HG02943 (cell line): ENCODE results near the gene NSMF.
"Not testable (repeated sequence)": the region's sequence is repeated elsewhere in the genome, so short reads cannot be mapped to it uniquely, and the experiment has no call there.

Experiments
- ATAC-seq: cut with Tn5 transposase; IDR thresholded peaks from one replicate; pipeline ENCODE4 v1.9.1; 2021; ENCODE audit warnings: mild to moderate bottlenecking, low read depth, moderate library complexity; ENCODE audit not compliant: unreplicated experiment

NSMF gene

DNA sequence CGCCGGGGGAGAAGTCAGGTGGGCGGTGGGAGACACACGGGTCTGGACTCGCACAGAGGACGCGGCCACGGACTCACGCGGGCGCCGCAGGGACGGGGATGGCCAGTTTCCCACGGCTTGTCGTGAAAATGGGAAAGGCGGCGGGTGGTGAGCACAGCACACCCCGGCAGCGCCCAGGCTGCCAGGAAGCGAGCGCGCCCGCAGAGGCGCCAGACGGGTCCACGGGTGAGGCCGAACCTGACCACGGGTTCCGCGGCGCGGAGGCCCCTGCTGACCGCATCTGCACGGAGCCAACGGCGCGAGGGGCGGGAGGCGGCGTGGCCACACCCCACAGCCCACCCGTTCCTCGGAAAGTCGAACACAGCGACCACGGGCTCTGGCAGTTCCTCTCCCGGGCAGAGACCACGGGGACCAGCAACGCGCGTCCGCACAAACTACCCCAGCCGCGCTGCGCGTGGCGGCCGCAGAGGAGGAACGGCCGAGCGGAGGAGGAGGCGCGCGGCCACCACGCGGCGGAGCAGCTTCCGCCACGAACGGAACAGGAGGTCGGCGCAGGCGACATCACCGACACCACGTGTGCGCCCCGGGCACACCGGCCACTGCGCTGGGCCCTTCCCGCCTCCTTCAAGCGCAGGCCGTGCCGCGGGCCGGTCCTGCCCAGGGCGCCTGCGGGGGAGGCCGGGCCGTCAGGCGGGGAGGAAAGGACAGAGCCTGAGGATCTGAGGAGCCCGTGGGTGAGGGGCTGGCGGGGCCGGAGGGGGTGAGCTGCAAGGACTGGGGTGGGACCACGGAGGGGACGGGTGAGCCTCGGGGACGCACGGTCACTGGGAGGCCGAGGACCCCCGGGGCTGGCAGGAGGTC is 41.7 kb downstream of the NSMF start:
- no peak for ATAC-seq

DNA sequence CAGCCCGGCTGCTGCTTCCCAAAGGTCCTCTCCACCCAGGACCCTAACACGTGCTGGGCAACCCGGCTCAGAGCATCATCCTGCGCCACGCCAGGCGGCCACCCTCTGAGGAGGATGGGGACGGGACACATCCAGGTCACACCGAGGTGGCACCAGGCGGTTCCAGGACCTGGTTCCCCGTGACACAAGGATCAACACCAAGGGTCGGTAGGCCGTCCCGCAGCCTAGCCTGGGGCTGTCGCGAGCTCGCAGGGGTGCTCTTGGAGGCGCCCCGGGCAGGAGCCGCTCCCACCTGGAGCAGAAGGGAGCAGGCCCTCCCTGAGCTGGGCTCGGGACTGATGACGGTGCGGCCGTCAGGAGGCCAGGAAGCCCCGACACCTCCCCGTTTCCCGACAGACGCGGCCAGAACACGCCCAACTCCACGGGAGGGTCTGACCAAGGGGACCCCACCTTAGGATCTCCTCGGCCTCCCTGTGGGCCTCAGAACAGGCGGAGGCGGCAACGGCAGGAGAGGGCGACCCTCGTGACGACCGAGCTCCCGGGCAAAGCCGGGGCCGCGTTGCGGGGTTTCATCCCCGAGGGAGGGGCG is 42.5 kb downstream of the NSMF start:
- no peak for ATAC-seq

GRCh38 chr9:137416006-137416562 is 43.0 kb downstream of the NSMF start:
- ATAC-seq, result no peak

- no peak for ATAC-seq
These were observed 43.7 kb downstream of the NSMF start for GRCh38 chr9:137415451-137415850.

DNA sequence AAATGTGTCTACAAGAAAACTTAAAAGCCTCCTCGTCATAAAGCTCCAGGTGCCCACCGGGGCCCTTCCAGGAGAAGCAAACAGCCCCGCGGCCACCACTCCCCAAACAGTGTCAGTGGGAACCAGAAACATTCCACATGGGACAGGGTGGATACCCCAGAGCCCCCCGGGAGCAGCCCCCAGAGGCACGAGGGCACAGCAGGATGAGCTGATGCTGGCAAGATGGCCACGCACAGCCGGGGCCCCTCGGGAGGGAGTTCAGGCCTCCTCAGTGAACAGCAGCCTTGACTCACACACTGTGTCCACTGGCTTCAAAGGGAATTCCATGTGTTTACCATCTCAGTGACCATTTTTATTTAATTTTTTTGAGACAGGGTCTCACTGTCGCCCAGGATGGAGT is 46.7 kb downstream of the NSMF start:
- ATAC-seq, result no peak

- no peak for ATAC-seq
These were observed 47.3 kb downstream of the NSMF start for GRCh38 chr9:137411645-137412380.

DNA sequence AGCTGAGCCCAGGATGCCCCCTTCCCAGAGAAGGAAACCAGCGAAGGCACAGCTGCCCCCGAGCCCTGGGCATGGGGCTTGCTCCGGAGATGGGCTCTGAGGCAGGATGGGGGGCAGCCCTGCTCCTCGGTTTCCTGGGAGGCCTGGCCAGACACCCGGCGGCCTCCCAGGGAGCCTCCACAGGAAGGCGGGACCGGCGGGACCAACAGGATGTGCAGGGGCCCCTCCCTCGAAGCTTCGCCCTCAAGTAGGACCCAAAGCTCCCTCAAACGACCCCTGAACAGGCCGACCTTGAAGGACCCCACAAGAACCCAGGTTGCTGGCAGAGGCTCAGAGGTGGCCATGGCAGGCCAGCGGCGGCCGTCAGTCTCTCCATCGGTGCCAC is 47.9 kb downstream of the NSMF start:
- ATAC-seq, result no peak

- no peak for ATAC-seq
These were observed 48.3 kb downstream of the NSMF start for GRCh38 chr9:137410891-137411249.

DNA sequence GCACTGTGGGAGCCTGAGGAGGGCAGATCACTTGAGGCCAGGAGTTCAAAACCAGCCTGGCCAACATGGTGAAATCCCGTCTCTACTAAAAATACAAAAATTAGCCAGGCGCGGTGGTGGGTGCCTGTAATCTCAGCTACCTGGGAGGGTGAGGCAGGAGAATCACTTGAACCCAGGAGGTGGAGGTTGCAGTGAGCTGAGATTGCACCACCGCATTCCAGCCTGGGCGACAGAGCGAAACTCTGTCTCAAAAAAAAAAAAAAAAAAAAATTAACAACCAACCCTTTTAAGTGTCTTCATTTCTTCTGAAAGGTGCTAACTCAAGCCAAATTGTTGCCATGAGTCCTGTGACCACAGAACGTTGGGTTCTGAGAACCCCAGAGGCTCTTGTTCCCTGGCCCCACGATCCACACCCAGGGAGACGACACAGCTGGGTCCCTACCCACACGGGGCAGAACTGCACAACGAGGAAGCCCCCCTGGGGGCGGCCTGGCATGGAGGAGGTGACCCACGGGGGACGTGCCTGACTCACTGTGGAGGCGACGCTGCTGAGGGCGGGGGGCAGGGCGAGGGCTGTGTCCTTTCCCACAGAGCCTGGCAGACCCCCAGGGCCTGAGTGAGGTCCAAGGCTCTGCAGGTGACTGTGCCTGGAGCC is 48.8 kb downstream of the NSMF start:
- not testable (repeated sequence) for ATAC-seq

DNA sequence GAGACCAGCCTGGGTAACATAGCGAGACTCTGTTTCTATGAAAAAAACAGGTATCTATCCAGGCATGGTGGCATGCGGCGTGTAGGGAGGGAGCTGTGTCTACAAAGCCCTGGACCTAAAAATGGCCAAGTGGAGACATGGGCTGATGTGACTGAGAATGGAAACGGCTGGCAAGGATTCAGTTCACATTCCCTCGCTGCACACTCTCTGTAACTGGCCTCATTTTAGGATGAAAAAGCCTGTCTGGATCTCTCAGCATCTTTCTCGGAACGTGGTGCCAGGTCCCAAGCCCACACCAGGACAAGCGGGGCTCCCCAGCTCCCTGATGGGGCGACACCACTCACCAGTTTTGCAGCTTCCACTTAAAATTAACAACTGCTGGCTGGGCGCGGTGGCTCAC is 49.6 kb downstream of the NSMF start:
- no peak for ATAC-seq

GRCh38 chr9:137408651-137409405 is 50.3 kb downstream of the NSMF start:
- no peak for ATAC-seq

DNA sequence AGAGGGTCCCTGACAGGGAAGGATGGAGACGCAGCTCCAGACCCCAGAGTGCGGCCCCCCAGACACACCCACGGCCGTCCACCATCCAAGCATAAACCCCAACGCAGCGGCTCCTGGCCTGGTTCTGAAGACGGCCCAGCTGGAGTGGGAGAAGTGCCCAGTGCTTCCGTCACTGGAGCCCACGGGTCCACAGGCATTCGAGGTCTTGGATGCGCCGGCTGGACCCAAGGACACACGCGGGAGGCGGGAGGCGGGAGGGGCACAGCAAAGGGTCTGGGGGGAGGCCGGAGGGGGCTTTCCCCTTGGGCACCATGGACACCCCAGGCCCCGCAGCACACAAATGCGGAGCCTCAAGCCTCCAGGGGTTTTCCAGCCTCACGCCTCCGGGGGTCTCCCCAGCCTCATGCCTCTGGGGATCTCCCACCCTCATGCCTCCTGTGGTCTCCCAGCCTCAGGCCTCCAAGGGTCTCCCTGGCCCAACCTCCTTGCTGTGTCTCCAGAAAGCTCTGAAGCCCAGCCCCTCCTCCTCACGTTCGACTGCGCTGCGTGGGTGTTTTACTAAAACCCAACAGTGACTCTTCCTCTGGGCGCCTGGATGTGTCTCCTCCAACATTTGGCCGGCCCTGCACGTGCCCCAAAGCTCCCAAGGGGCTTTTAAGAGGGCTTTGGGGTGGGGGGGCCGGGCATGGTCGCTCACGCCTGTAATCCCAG is 51.4 kb downstream of the NSMF start:
- no peak for ATAC-seq

DNA sequence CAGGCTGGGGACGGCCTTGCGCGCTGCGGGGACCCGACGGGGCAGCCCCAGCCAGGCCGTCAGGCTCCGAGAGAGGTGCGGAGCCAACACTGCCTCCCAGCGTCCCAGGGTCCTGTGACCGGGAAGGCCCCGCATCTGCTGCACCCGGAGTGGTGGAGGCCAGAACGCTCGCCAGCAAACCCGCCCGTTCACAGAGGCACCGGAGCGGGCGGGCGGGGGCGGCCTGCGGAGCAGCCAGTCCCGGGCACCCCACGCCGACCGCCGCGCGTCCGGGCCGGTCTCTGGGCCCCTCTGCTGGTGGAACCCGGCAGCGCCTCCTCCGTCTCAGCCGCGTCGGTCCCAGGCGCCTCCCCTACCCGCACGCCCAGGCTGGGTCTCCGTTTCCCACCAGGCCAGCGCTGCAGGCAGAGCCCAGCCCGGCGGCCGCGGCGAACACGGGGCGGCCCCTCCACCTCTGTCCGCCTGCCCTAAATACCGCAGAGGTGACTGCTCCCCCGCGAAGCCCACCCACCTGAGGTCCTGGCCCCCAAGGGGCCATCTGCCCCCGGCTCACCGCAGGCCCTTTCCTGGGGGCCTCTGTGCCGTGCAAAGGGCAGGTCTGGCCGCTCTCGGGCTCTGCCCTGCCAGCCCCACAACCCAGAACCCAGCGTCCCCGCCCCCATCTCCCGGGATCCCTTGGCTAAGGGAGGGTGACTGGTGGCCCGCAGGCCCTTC is 52.1 kb downstream of the NSMF start:
- no peak for ATAC-seq

DNA sequence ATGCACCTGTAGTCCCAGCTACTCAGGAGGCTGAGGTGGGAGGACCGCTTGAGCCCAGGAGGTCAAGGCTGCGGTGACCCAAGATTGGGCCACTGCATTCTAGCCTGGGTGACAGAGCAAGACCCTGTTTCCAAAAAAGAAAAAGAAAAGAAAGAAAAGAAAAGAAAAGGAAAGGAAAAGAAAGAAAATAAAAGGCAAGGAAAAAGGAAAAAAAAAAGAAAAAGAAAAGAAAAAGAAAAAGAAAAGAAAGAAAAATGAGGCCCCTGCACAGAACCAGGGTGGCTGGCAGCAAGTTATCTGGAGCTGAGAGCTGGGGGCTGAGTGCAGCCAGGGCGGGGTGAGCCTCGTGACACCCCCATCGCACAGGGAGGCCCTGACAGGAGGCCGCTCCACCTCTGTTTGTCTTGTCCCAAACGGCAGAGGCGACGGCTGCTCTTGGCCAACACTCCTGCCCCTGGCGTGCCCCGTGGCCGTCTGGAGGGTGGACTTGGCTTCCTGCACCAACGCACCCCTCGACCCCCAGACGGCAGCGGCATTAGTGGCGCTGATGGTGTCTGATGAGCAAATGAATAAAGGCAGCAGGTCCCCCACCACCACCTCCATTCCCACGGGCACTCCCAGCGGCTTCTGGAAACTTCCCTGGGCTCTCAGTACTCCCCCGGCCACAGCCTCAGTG is 52.9 kb downstream of the NSMF start:
- no peak for ATAC-seq

- ATAC-seq, result no peak
These were observed 53.5 kb downstream of the NSMF start for GRCh38 chr9:137405677-137406081.

DNA sequence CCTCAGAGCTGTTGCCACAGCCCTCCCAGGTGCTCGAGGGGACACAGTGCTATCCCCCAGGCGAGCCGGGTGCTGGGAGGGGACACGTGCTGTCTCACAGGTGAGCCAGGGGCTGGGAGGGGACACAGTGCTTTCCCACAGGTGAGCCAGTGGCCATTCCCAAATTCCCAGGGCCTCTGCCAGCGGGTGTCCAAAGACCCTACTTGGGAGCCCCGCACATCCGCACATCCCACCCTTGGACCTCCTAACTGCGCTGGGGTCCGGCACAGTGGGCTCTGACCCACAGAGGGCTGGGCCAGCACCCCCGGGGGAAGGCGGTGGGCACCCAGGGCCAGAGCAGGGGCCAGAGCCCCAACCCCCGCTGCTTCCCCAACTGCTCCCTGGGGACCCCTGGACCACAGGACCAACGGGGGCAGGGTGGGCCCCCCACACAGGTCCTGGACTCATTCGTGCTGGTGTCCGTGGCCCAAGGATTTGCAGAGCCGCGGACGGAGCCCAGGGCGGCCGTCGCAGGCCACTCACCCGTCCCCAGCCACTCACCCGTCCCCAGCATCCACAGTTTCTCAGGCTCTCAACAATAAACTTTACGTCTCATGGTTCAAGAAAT is 54.1 kb downstream of the NSMF start:
- no peak for ATAC-seq

- no peak for ATAC-seq
These were observed 55.9 kb downstream of the NSMF start for GRCh38 chr9:137403269-137403668.

DNA sequence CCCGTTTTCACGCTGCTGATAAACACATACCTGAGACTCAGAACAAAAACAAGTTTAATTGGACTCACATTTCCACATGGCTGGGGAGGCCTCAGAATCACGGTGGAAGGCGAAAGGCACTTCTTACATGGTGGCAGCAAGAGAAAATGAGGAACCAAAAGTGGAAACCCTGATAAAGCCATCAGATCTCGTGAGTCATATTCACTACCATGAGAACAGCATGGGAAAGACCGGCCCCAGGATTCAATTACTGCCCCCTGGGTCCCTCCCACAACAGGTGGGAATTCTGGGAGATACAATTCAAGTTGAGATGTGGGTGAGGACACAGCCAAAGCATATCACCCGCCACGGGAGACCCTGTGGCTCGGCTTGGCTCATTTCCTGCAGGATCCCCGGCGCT is 56.4 kb downstream of the NSMF start:
- no peak for ATAC-seq
